CD4-positive, alpha-beta T cell treated with Interleukin-12 subunit alpha and Interleukin-12 subunit beta, for 1 hour (primary cell): ENCODE data around the gene RDM1.
A peak's percentile ranks its signal among the peaks of the same experiment; 100 is the strongest.
"Not testable (repeated sequence)": the region's sequence is repeated elsewhere in the genome, so short reads cannot be mapped to it uniquely, and the experiment has no call there.

Experiments used
- DNase-seq: peaks from one replicate; pipeline ENCODE4 v3.0.0-alpha.2; 2020

Gene RDM1

GRCh38 chr17:35897772-35898171, 32.8 kb downstream of the RDM1 start:
- not testable (repeated sequence) for DNase-seq

GRCh38 chr17:35895636-35896587, 34.7 kb downstream of the RDM1 start:
- DNase-seq, result peak; percentile 61

GRCh38 chr17:35894206-35894605, 36.4 kb downstream of the RDM1 start:
- no peak for DNase-seq

- DNase-seq, result no peak
These were observed 36.8 kb downstream of the RDM1 start for GRCh38 chr17:35893751-35894150.

GRCh38 chr17:35892091-35893035, 38.2 kb downstream of the RDM1 start:
- DNase-seq, result peak; percentile 63

- no peak for DNase-seq
These were observed 39.3 kb downstream of the RDM1 start for GRCh38 chr17:35891269-35891668.

GRCh38 chr17:35890774-35891155, 39.8 kb downstream of the RDM1 start:
- DNase-seq, result peak; percentile 75

- no peak for DNase-seq
These were observed 40.5 kb downstream of the RDM1 start for GRCh38 chr17:35889818-35890773.

GRCh38 chr17:35889241-35889640, 41.3 kb downstream of the RDM1 start:
- peak; percentile 50 for DNase-seq

- DNase-seq, result peak; percentile 85
These were observed 50.6 kb downstream of the RDM1 start, which contains the start of gene CCL5 for GRCh38 chr17:35879773-35880654. TSS of gene CCL5 (minus strand) at chr17:35880360.

- no peak for DNase-seq
These were observed 52.2 kb downstream of the RDM1 start for GRCh38 chr17:35878361-35878760.

- no peak for DNase-seq
These were observed 53.1 kb downstream of the RDM1 start for GRCh38 chr17:35877345-35878029.

- no peak for DNase-seq
These were observed 54.0 kb downstream of the RDM1 start for GRCh38 chr17:35876534-35876933.

- no peak for DNase-seq
These were observed 54.8 kb downstream of the RDM1 start for GRCh38 chr17:35875800-35876139.

GRCh38 chr17:35875072-35875799, 55.3 kb downstream of the RDM1 start:
- no peak for DNase-seq

GRCh38 chr17:35872196-35872980, 58.2 kb downstream of the RDM1 start:
- no peak for DNase-seq

GRCh38 chr17:35870906-35871819, 59.4 kb downstream of the RDM1 start:
- no peak for DNase-seq

- no peak for DNase-seq
These were observed 61.8 kb downstream of the RDM1 start, which contains the start of gene HEATR9 for GRCh38 chr17:35868737-35869136. TSS of gene HEATR9 (minus strand) at chr17:35868891. CDS start at chr17:35868742, 149 bp downstream.
